KMS-11 (cell line): ENCODE data around the gene SLC19A1.

Source experiments
- H2AFZ ChIP-seq: fragments of 200-600 bp; sonication (generic); 2 replicates; pipeline ENCODE4 v1.6.1; 2016; ENCODE audit warnings: antibody characterized with exemption, mixed run types, low read depth
- H3K27ac ChIP-seq: fragments of 200-600 bp; sonication (generic); 2 replicates; pipeline ENCODE4 v1.6.1; 2016; ENCODE audit warnings: mild to moderate bottlenecking, mixed run types
- H3K27me3 ChIP-seq: fragments of 200-600 bp; sonication (generic); 2 replicates; pipeline ENCODE4 v1.6.1; 2017; ENCODE audit warnings: mild to moderate bottlenecking, low read depth, mixed run types, moderate library complexity; ENCODE audit not compliant: insufficient read depth
- H3K36me3 ChIP-seq: fragments of 200-600 bp; sonication (generic); 2 replicates; pipeline ENCODE4 v1.6.1; 2017; ENCODE audit warnings: mild to moderate bottlenecking, mixed run types; ENCODE audit not compliant: insufficient read depth
- H3K4me1 ChIP-seq: fragments of 200-600 bp; sonication (generic); 2 replicates; pipeline ENCODE4 v1.6.1; 2016; ENCODE audit warnings: mild to moderate bottlenecking, low read depth, mixed run types; ENCODE audit not compliant: poor library complexity, severe bottlenecking
- H3K4me2 ChIP-seq: fragments of 200-600 bp; sonication (generic); 2 replicates; pipeline ENCODE4 v1.7.0; 2016; ENCODE audit warnings: mild to moderate bottlenecking, mixed run types
- H3K4me3 ChIP-seq: fragments of 200-600 bp; sonication (generic); IDR thresholded peaks from 2 replicates; pipeline ENCODE4 v1.6.1; 2017; ENCODE audit warnings: low read depth, low read length, mixed read lengths; ENCODE audit not compliant: insufficient read depth
- H3K79me2 ChIP-seq: fragments of 200-600 bp; sonication (generic); 2 replicates; pipeline ENCODE4 v1.6.1; 2016; ENCODE audit warnings: low read depth, mixed run types; ENCODE audit not compliant: insufficient read depth
- H3K9ac ChIP-seq: fragments of 200-600 bp; sonication (generic); 2 replicates; pipeline ENCODE4 v1.6.1; 2016; ENCODE audit warnings: mild to moderate bottlenecking, mixed run types
- H4K20me1 ChIP-seq: fragments of 200-600 bp; sonication (generic); 2 replicates; pipeline ENCODE4 v1.6.1; 2016; ENCODE audit warnings: mild to moderate bottlenecking, mixed run types; ENCODE audit not compliant: insufficient read depth
- TF ChIP-seq, protein P1 (sequence below): fragments of 200-600 bp; sonication (generic); conservative IDR thresholded peaks from 2 replicates; pipeline ENCODE4 v1.6.1; 2017; ENCODE audit warnings: low read depth, mild to moderate bottlenecking, antibody characterized with exemption, low read length, moderate library complexity, mixed read lengths

SLC19A1 gene

DNA sequence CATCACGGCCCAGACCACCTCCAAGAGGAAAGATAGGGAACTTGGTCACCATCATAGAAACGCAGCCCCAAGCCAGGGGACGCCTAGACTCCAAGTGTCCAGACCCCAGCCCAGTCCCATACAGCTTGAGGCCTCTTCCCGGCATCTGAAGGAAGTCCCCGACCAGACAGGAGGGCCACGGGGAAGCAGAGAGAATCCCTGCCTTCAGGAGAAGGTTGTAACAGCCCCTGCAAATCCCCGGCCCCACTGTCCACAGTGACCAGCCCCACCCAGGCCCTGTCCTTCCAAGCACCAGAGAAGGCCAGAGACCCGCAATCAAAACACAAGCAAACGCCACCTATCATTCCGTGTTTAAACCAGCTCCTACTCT, 1.7 kb downstream of the SLC19A1 start:
- H3K4me2 ChIP-seq = peak overlapping the region; percentile 94; the same call in 1 of the 2 replicates
- H4K20me1 ChIP-seq = no peaks in the 10 kb centered on the region
- H3K79me2 ChIP-seq = peaks cover 38% of the 10 kb centered on the region
- no peak overlapping the region for H3K27ac ChIP-seq
- H3K4me3 ChIP-seq = peak overlapping the region; percentile 45
- H3K4me1 ChIP-seq = no peaks in the 10 kb centered on the region
- no peaks in the 10 kb centered on the region for H3K27me3 ChIP-seq
- no peak overlapping the region for H3K9ac ChIP-seq
- H3K36me3 ChIP-seq = no peaks in the 10 kb centered on the region; the same call in 1 of the 2 replicates
- H2AFZ ChIP-seq = no peak overlapping the region
- TF ChIP-seq, protein P1, sequence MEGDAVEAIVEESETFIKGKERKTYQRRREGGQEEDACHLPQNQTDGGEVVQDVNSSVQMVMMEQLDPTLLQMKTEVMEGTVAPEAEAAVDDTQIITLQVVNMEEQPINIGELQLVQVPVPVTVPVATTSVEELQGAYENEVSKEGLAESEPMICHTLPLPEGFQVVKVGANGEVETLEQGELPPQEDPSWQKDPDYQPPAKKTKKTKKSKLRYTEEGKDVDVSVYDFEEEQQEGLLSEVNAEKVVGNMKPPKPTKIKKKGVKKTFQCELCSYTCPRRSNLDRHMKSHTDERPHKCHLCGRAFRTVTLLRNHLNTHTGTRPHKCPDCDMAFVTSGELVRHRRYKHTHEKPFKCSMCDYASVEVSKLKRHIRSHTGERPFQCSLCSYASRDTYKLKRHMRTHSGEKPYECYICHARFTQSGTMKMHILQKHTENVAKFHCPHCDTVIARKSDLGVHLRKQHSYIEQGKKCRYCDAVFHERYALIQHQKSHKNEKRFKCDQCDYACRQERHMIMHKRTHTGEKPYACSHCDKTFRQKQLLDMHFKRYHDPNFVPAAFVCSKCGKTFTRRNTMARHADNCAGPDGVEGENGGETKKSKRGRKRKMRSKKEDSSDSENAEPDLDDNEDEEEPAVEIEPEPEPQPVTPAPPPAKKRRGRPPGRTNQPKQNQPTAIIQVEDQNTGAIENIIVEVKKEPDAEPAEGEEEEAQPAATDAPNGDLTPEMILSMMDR = no peak

DNA sequence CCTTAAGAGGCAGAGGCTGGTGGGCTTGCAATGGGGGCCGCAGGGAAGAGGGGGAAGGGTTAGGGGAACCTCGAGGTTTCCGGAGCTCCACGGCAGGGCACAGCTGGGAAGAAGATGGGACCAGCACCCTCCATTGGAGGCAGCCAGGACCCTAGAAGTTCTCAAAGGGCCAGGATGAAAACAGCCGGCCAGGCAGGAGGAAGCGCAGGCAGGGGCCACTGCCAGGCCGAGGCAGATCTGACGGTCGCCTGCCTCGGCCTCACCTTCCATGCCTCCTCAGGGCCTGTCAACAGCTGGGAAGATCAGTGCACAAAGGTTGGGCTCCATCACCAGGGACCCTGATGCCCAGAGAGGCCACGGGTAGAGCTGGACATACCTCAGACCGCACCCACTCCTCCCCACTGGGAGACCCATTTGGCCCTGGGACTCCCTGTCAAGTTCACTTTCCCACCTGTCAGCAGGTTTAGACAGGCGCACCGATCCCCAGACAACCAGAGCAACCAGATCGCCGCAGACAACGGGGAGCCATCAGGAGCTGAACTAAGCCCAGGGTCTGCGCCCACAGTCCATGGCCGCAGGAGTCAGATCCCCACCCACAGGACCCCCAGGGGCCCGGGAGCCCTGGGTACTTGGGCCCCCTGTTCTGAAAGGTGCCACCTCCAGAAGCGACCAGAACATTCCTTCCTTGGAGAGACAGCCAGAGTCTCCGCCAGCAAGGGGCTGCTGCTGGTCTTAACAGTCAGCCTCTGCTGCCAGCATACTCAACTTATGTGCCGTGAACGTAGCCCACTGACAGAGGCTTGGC, 2.2 kb downstream of the SLC19A1 start:
- no peaks in the 10 kb centered on the region for H3K4me1 ChIP-seq
- no peak overlapping the region for H3K4me3 ChIP-seq
- no peak overlapping the region for H2AFZ ChIP-seq
- H3K9ac ChIP-seq = no peak overlapping the region
- no peak overlapping the region for H3K27ac ChIP-seq
- H3K36me3 ChIP-seq = no peaks in the 10 kb centered on the region; the same call in 1 of the 2 replicates
- peak overlapping the region; percentile 94; the same call in 1 of the 2 replicates for H3K4me2 ChIP-seq
- H3K79me2 ChIP-seq = peaks cover 38% of the 10 kb centered on the region
- H4K20me1 ChIP-seq = no peaks in the 10 kb centered on the region
- TF ChIP-seq, protein P1 = no peak
- no peaks in the 10 kb centered on the region for H3K27me3 ChIP-seq

DNA sequence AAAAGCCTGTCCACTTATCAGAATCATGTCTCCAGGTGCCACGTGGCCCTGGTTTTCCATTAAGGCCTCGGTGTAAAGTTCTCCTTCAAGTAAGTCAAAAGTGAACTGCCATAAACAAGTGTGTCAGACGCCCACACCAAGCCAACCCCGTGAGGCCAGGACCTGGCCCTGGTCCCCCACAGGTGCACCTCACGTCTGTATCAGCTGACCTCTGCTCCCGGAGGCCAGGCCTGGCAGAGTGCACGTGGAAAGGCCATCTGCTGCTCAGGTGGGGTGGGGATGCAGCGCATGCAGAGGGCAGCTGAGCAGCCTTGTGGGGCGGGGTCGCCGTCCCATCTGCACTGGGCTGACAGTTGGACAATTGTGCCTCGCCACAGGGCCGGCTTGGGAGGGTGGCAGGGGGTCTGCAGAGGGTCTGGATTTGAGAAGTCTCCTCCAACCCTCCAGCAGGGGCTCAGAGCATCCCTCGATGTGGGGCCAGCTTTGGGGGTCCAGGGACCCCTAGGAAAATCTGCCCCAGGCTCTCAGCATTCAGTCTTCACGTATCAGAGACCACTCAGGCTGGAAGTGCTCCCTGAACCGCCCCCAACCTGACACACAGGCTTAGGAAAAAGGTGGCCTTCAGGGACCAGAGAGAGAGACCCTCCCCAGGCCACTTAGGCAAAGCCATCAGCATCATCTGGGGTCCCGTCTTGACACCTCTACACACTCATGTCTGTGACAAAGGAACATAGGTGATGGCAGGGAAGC, 3.0 kb downstream of the SLC19A1 start:
- Histone ChIP-seq H3K4me2 (no peak overlapping the region), H3K4me1 (no peaks in the 10 kb centered on the region), H3K4me3 (no peak overlapping the region), H3K79me2 (peaks cover 38% of the 10 kb centered on the region), H4K20me1 (no peaks in the 10 kb centered on the region), H3K36me3 (no peaks in the 10 kb centered on the region; the same call in 1 of the 2 replicates), H2AFZ (no peak overlapping the region), H3K9ac (no peak overlapping the region), H3K27me3 (no peaks in the 10 kb centered on the region), H3K27ac (no peak overlapping the region)
- TF ChIP-seq, protein P1 = no peak

DNA sequence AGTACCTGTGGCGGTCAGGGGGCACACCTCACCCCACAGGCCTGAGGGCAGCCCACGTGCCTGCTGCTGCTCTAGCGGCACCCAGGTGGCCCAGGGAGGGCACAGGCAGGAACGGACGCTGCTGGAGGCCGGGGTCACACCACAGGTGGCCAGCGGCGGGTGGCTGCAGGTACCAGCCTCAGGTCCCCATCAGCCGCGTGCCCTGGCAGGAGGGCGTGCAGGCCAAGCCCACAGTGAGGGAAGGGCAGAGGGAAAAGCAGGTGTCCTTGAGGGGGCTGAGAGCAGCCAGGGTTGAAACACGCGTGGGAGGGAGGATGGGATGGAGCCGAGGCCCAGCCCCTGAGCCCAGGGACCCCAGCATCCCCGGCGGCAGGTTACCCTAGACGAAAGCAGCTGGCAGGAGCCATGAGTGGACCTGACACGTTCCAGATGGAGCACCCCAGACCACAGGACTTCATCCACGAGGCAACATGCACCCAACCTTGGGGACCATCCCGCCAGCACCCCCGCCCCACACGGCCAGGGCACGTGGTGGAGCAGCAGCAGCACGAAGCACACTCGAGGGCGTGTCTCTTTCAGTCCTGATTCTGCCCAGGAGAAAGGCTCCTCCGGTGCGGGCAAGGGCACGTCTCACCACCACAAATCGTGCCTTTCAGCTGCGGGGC, 3.7 kb downstream of the SLC19A1 start:
- Histone ChIP-seq H2AFZ (no peak overlapping the region), H3K9ac (no peak overlapping the region), H4K20me1 (no peaks in the 10 kb centered on the region), H3K36me3 (no peaks in the 10 kb centered on the region; the same call in 1 of the 2 replicates), H3K4me2 (no peak overlapping the region), H3K4me3 (no peak overlapping the region), H3K27me3 (no peaks in the 10 kb centered on the region), H3K4me1 (no peaks in the 10 kb centered on the region), H3K27ac (no peak overlapping the region), H3K79me2 (peaks cover 38% of the 10 kb centered on the region)
- TF ChIP-seq, protein P1 = no peak
